Embryonic facial prominence (tissue), 1 donor: ENCODE measurements around the gene PCYOX1L.
A peak's percentile ranks its signal among the peaks of the same experiment; 100 is the strongest.

Experiments
- DNase-seq: peaks from one replicate; pipeline ENCODE4 v3.0.0-alpha.2; 2016; ENCODE audit errors: extremely low spot score

The PCYOX1L gene

GRCh38 chr5:149338364-149338763 is 19.5 kb upstream of the PCYOX1L start:
- DNase-seq = no peak

- DNase-seq = no peak
Observed at GRCh38 chr5:149340920-149341319, 16.9 kb upstream of the PCYOX1L start.

- no peak for DNase-seq
Observed at GRCh38 chr5:149341876-149342275, 16.0 kb upstream of the PCYOX1L start.

GRCh38 chr5:149344151-149344550 is 13.7 kb upstream of the PCYOX1L start:
- no peak for DNase-seq

- DNase-seq = peak; percentile 89
Observed at GRCh38 chr5:149345147-149345891, 12.5 kb upstream of the PCYOX1L start, which contains the start of gene GRPEL2. Gene GRPEL2, plus strand, starts transcription at chr5:149345499. Its CDS starts 41 bp downstream, at chr5:149345540.

- no peak for DNase-seq
Observed at GRCh38 chr5:149345892-149346222, 12.0 kb upstream of the PCYOX1L start.

GRCh38 chr5:149348518-149348917 is 9.3 kb upstream of the PCYOX1L start:
- DNase-seq = no peak

GRCh38 chr5:149349382-149349781 is 8.5 kb upstream of the PCYOX1L start:
- DNase-seq = no peak

GRCh38 chr5:149352169-149352568 is 5.7 kb upstream of the PCYOX1L start:
- DNase-seq = no peak

- DNase-seq = no peak
Observed at GRCh38 chr5:149353911-149354310, 3.9 kb upstream of the PCYOX1L start.

GRCh38 chr5:149355688-149356087 is 2.2 kb upstream of the PCYOX1L start:
- DNase-seq = no peak

GRCh38 chr5:149356391-149356790 is 1.5 kb upstream of the PCYOX1L start:
- no peak for DNase-seq

- DNase-seq = no peak
Observed at GRCh38 chr5:149358294-149358651, 427 bp downstream of the PCYOX1L start.

- DNase-seq = no peak
Observed at GRCh38 chr5:149358868-149359495, 1.1 kb downstream of the PCYOX1L start.

GRCh38 chr5:149360272-149360671 is 2.4 kb downstream of the PCYOX1L start:
- no peak for DNase-seq

- DNase-seq = no peak
Observed at GRCh38 chr5:149362541-149362940, 4.7 kb downstream of the PCYOX1L start.

- no peak for DNase-seq
Observed at GRCh38 chr5:149363358-149363757, 5.5 kb downstream of the PCYOX1L start.

GRCh38 chr5:149363936-149364335 is 6.1 kb downstream of the PCYOX1L start:
- DNase-seq = no peak

- no peak for DNase-seq
Observed at GRCh38 chr5:149364719-149365118, 6.9 kb downstream of the PCYOX1L start.

GRCh38 chr5:149365418-149365817 is 7.6 kb downstream of the PCYOX1L start:
- DNase-seq = no peak

- no peak for DNase-seq
Observed at GRCh38 chr5:149366169-149366729, 8.4 kb downstream of the PCYOX1L start.

GRCh38 chr5:149367249-149367971 is 9.6 kb downstream of the PCYOX1L start:
- DNase-seq = no peak
